Muscle layer of colon (tissue), 2 donors: ENCODE data around the gene TSKU.

Experiments used
- H3K27ac ChIP-seq: one replicate; pipeline ENCODE4 v1.7.0; 2013; ENCODE audit warnings: low read depth, mild to moderate bottlenecking, low read length, moderate library complexity
- H3K27me3 ChIP-seq, 2 donors: one replicate each; pipeline ENCODE4 v1.7.0; 2013; ENCODE audit warnings: low read length in 2 of 2, mild to moderate bottlenecking in 2 of 2; ENCODE audit not compliant: insufficient read depth in 2 of 2, control insufficient read depth in 1 of 2
- H3K36me3 ChIP-seq: one replicate; pipeline ENCODE4 v1.7.0; 2013; ENCODE audit warnings: mild to moderate bottlenecking, low read length; ENCODE audit not compliant: insufficient read depth
- H3K4me1 ChIP-seq: one replicate; pipeline ENCODE4 v1.7.0; 2013; ENCODE audit warnings: mild to moderate bottlenecking, low read length; ENCODE audit not compliant: insufficient read depth
- H3K4me3 ChIP-seq, 2 donors: one replicate each; pipeline ENCODE4 v1.7.0; 2013; ENCODE audit warnings: low read length in 2 of 2, low read depth in 1 of 2, mild to moderate bottlenecking in 1 of 2, moderate library complexity in 1 of 2
- H3K9ac ChIP-seq: one replicate; pipeline ENCODE4 v1.7.0; 2013; ENCODE audit warnings: low read length
- H3K9me3 ChIP-seq: one replicate; pipeline ENCODE4 v1.7.0; 2013; ENCODE audit warnings: mild to moderate bottlenecking, low read length
- donor health status: abdominal sarcoma.
- donor health status: Adenocarcinoma of cecum.

Gene TSKU

DNA sequence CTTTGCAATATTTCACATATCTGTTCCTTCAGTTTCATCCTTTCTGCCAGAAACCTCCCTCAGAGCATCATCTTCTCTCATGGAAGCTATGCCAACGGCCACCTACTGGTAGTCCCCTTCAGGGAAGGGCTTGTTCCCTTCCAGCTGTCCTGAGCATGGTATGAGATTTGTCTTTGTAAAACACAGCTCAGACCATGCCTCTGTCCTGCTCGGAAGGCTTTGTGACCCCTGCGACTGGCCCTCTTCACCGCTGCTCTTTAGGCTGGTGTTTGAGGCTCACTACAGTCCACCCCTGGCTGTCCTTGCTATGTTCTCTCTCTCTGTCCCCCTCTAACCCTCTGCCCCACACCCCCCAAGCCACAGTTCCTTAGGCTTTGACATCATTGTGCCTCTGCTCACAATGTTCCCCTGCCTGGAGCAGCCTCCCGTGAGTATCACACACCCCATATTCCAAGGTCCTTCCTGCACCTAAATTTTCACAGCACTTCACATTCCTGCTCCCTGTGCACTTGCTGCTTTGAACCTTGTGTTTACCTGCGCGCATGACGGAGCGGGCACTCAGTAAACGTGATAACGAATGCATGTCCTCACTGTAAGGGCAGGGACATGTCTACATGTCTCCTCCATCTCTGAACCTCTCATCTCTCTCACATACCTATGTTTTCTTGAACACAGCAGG is 53.6 kb downstream of the TSKU start:
- no peaks in the 10 kb centered on the region for H3K27me3 ChIP-seq
- H3K4me1 ChIP-seq, result no peaks in the 10 kb centered on the region
- H3K9me3 ChIP-seq, result no peaks in the 10 kb centered on the region
- H3K4me3 ChIP-seq, result no peak overlapping the region
- no peak overlapping the region for H3K27ac ChIP-seq
- no peaks in the 10 kb centered on the region for H3K36me3 ChIP-seq
- H3K9ac ChIP-seq, result no peak overlapping the region

- Histone ChIP-seq H3K4me1 (no peaks in the 10 kb centered on the region), H3K9me3 (no peaks in the 10 kb centered on the region), H3K27ac (no peak overlapping the region), H3K27me3 (no peaks in the 10 kb centered on the region), H3K36me3 (no peaks in the 10 kb centered on the region), H3K9ac (no peak overlapping the region), H3K4me3 (no peak overlapping the region)
Observed at GRCh38 chr11:76837696-76838677, 54.8 kb downstream of the TSKU start.

- Histone ChIP-seq H3K9ac (no peak overlapping the region), H3K36me3 (no peaks in the 10 kb centered on the region), H3K27me3 (no peaks in the 10 kb centered on the region), H3K9me3 (no peaks in the 10 kb centered on the region), H3K4me3 (no peak overlapping the region), H3K27ac (no peak overlapping the region), H3K4me1 (no peaks in the 10 kb centered on the region)
Observed at GRCh38 chr11:76838678-76839068, 55.5 kb downstream of the TSKU start.

DNA sequence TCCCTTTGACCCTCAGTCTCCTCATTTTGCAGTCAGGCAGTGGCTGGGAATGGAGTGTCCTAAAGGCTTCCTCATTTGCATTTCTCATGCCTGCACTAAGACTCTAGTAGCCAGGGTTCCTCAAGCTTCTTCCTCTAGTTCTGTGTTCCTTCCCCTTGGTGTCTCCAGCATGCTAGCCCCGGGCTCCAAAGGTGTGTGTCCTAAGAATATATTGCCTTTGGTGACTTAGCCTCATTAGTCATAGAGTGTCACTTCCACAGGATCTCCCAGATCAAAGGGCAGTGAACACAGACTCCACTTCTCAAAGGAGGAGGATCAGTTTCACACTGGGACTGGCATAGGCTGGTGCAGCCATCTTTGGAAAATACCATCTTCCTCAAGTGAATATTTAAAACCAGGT is 56.2 kb downstream of the TSKU start:
- Histone ChIP-seq H3K27ac (no peak overlapping the region), H3K9ac (no peak overlapping the region), H3K36me3 (no peaks in the 10 kb centered on the region), H3K4me1 (no peaks in the 10 kb centered on the region), H3K27me3 (no peaks in the 10 kb centered on the region), H3K4me3 (no peak overlapping the region), H3K9me3 (no peaks in the 10 kb centered on the region)

DNA sequence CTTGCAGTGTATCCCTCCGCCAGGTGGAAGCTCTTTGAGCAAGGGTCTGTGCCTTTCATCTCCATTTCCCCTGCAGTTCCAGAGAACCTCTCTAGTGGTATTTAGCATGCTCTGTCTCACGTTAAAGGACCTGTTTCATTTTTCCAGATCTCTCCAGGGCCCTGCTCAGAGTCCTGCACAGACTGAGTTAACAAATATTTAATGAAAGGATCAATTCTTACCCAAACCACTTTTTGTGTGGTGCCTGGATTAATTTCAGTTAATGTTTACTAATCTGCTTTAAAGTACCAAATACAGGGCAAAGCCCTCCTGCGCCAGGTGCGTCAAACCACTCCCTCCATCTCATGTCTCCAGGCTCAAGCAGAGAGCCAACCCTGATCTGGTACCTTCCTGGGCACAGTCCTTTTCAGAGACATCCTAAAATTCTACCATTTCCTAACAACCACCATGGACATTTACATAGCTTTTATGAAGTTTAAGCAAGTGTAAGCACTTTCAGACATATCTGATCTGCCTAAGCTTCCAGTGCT is 58.8 kb downstream of the TSKU start:
- H3K4me3 ChIP-seq, result no peak overlapping the region
- no peaks in the 10 kb centered on the region for H3K36me3 ChIP-seq
- H3K27me3 ChIP-seq, result no peaks in the 10 kb centered on the region
- H3K9me3 ChIP-seq, result no peaks in the 10 kb centered on the region
- H3K27ac ChIP-seq, result no peak overlapping the region
- no peak overlapping the region for H3K9ac ChIP-seq
- no peaks in the 10 kb centered on the region for H3K4me1 ChIP-seq

DNA sequence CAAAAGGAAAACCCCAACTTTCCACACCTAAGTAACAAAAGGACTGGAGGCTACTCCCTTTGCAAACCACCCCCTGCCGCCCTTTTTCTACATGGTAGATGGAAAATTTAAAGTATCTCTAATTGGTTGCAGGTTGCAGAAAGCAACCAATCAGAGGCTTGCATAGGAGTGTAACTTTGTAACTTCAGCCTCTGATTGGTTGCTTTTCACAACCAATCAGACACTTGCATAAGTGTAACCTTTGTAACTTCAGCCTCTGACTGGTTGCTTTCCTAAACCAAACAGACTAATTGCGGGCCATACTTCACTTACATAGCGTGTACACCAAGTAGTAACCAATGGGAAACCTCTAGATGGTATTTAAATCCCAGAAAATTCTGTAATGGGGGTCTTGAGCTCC is 60.8 kb downstream of the TSKU start:
- no peaks in the 10 kb centered on the region for H3K4me1 ChIP-seq

GRCh38 chr11:76844511-76844910 is 61.4 kb downstream of the TSKU start:
- no peaks in the 10 kb centered on the region for H3K4me1 ChIP-seq
- no peak overlapping the region for H3K4me3 ChIP-seq
- H3K27me3 ChIP-seq, result no peaks in the 10 kb centered on the region
- H3K9ac ChIP-seq, result no peak overlapping the region
- H3K9me3 ChIP-seq, result no peaks in the 10 kb centered on the region
- H3K36me3 ChIP-seq, result no peaks in the 10 kb centered on the region
- no peak overlapping the region for H3K27ac ChIP-seq

More for the DNA sequence above, 60.8 kb downstream of the TSKU start:
- H3K27me3 ChIP-seq, result no peaks in the 10 kb centered on the region
- H3K9me3 ChIP-seq, result no peaks in the 10 kb centered on the region
- no peak overlapping the region for H3K27ac ChIP-seq
- no peak overlapping the region for H3K9ac ChIP-seq
- no peak overlapping the region for H3K4me3 ChIP-seq
- H3K36me3 ChIP-seq, result no peaks in the 10 kb centered on the region

GRCh38 chr11:76845069-76845468 is 61.9 kb downstream of the TSKU start:
- Histone ChIP-seq H3K9ac (no peak overlapping the region), H3K36me3 (no peaks in the 10 kb centered on the region), H3K4me3 (no peak overlapping the region), H3K9me3 (no peaks in the 10 kb centered on the region), H3K27me3 (no peaks in the 10 kb centered on the region), H3K4me1 (no peaks in the 10 kb centered on the region), H3K27ac (no peak overlapping the region)

DNA sequence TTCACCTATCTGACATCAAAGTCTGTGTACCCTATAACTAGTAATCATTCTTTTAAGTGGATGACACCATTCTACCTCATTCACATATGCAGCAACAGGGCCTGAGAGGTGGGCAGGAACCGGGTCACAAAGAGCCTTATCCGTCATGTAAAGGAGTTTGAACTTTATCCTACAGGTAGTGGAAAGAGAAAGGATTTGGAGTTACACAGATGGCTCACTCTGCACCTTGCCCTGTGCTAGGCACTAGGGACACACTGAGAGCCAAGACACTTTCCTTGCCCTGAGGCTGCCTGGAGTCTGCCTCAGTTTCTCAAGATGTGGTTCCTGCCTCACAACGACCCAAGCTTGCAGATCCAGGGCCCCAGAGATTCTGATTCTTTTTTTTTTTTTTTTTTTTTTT is 63.3 kb downstream of the TSKU start:
- H3K4me1 ChIP-seq, result peaks cover 6% of the 10 kb centered on the region
- H3K27ac ChIP-seq, result no peak overlapping the region
- no peaks in the 10 kb centered on the region for H3K27me3 ChIP-seq
- H3K36me3 ChIP-seq, result no peaks in the 10 kb centered on the region
- H3K9me3 ChIP-seq, result no peaks in the 10 kb centered on the region
- no peak overlapping the region for H3K4me3 ChIP-seq
- H3K9ac ChIP-seq, result no peak overlapping the region
